DOHH2 (cell line): ENCODE data around the gene LDLRAD4.

Source experiments
- H3F3A ChIP-seq: fragments of 200-600 bp; sonication (generic), shearing (Covaris generic); 2 replicates; pipeline ENCODE4 v1.6.0; 2016; ENCODE audit warnings: antibody characterized with exemption, mild to moderate bottlenecking; ENCODE audit not compliant: control insufficient read depth, insufficient read depth
- H3K27ac ChIP-seq: fragments of 200-600 bp; sonication (generic); 2 replicates; pipeline ENCODE4 v1.5.1; 2014; ENCODE audit warnings: low read depth, mild to moderate bottlenecking, low read length, moderate library complexity
- H3K27me3 ChIP-seq: fragments of 200-600 bp; sonication (generic); 2 replicates; pipeline ENCODE4 v1.6.1; 2014; ENCODE audit warnings: mild to moderate bottlenecking, low read length, mixed read lengths; ENCODE audit not compliant: control insufficient read depth
- H3K36me3 ChIP-seq: fragments of 200-600 bp; sonication (generic); 2 replicates; pipeline ENCODE4 v1.6.1; 2014; ENCODE audit warnings: mild to moderate bottlenecking, low read length, moderate library complexity, mixed read lengths; ENCODE audit not compliant: control insufficient read depth
- H3K4me1 ChIP-seq: fragments of 200-600 bp; sonication (generic); 2 replicates; pipeline ENCODE4 v1.6.1; 2014; ENCODE audit warnings: mild to moderate bottlenecking, low read length, mixed read lengths; ENCODE audit not compliant: control insufficient read depth
- H3K4me2 ChIP-seq: fragments of 200-600 bp; sonication (generic); 2 replicates; pipeline ENCODE4 v1.6.0; 2014; ENCODE audit warnings: mild to moderate bottlenecking, low read length, moderate library complexity
- H3K4me3 ChIP-seq: fragments of 200-600 bp; sonication (generic); 2 replicates; pipeline ENCODE4 v1.5.1; 2014; ENCODE audit warnings: mild to moderate bottlenecking, low read length, mixed read lengths
- H3K79me2 ChIP-seq: fragments of 200-600 bp; sonication (generic); 2 replicates; pipeline ENCODE4 v1.6.1; 2014; ENCODE audit warnings: mild to moderate bottlenecking, low read length, mixed read lengths; ENCODE audit not compliant: control insufficient read depth
- H3K9me2 ChIP-seq: fragments of 200-600 bp; sonication (generic); replicated peaks from 2 replicates; pipeline ENCODE4 v1.6.1; 2014; ENCODE audit warnings: mild to moderate bottlenecking, low read length, mixed read lengths; ENCODE audit not compliant: control insufficient read depth
- H3K9me3 ChIP-seq: fragments of 200-600 bp; sonication (generic); 2 replicates; pipeline ENCODE4 v1.6.1; 2014; ENCODE audit warnings: antibody characterized with exemption, low read length, mixed read lengths; ENCODE audit not compliant: control insufficient read depth, insufficient read depth
- H4K20me1 ChIP-seq: fragments of 200-600 bp; sonication (generic); 2 replicates; pipeline ENCODE4 v1.6.0; 2014; ENCODE audit warnings: low read depth, mild to moderate bottlenecking, antibody characterized with exemption, low read length, moderate library complexity; ENCODE audit not compliant: control insufficient read depth, insufficient read depth
- EZH2phosphoT487 ChIP-seq: fragments of 200-600 bp; sonication (generic); IDR thresholded peaks from 2 replicates; pipeline ENCODE4 v1.6.1; 2017; ENCODE audit warnings: borderline replicate concordance, mild to moderate bottlenecking, antibody characterized with exemption, low read length, moderate library complexity, mixed read lengths
- TF ChIP-seq, protein P1 (sequence below): fragments of 200-600 bp; sonication (generic); IDR thresholded peaks from one replicate; pipeline ENCODE4 v1.5.1; 2014; ENCODE audit warnings: antibody characterized with exemption, mild to moderate bottlenecking, low read depth, low read length; ENCODE audit not compliant: poor library complexity, severe bottlenecking

The LDLRAD4 gene

DNA sequence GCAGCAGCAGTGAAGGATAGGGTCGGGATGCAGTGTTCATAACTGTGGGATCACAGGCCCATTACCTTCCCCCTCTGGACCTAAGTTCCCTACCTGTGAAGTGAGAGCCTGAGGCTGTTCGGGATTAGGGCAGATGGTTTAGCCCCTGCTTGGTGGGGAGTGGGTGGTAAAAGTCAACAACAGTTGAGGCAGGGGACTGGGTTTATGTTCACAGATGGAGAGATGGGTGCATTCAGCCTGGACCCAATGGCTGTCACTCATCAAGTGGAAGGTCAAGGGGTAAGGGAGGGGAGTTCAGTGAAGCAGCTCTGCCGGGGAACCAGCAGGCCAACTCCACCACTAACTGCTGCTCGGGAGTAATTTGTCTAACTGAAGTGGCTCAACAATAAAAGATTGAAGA lies 327.4 kb downstream of the LDLRAD4 start:
- Histone ChIP-seq H3K27me3 (no peaks in the 10 kb centered on the region), H3K9me2 (no peaks in the 10 kb centered on the region), H4K20me1 (no peaks in the 10 kb centered on the region), H3K27ac (no peak overlapping the region), H3F3A (no peaks in the 10 kb centered on the region), H3K4me3 (no peak overlapping the region), H3K79me2 (no peaks in the 10 kb centered on the region), H3K4me1 (peaks cover 21% of the 10 kb centered on the region), H3K36me3 (no peaks in the 10 kb centered on the region), H3K4me2 (no peak overlapping the region), H3K9me3 (peaks cover 19% of the 10 kb centered on the region)
- TF ChIP-seq, protein P1, sequence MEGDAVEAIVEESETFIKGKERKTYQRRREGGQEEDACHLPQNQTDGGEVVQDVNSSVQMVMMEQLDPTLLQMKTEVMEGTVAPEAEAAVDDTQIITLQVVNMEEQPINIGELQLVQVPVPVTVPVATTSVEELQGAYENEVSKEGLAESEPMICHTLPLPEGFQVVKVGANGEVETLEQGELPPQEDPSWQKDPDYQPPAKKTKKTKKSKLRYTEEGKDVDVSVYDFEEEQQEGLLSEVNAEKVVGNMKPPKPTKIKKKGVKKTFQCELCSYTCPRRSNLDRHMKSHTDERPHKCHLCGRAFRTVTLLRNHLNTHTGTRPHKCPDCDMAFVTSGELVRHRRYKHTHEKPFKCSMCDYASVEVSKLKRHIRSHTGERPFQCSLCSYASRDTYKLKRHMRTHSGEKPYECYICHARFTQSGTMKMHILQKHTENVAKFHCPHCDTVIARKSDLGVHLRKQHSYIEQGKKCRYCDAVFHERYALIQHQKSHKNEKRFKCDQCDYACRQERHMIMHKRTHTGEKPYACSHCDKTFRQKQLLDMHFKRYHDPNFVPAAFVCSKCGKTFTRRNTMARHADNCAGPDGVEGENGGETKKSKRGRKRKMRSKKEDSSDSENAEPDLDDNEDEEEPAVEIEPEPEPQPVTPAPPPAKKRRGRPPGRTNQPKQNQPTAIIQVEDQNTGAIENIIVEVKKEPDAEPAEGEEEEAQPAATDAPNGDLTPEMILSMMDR: no peak
- no peak for TF ChIP-seq EZH2phosphoT487

DNA sequence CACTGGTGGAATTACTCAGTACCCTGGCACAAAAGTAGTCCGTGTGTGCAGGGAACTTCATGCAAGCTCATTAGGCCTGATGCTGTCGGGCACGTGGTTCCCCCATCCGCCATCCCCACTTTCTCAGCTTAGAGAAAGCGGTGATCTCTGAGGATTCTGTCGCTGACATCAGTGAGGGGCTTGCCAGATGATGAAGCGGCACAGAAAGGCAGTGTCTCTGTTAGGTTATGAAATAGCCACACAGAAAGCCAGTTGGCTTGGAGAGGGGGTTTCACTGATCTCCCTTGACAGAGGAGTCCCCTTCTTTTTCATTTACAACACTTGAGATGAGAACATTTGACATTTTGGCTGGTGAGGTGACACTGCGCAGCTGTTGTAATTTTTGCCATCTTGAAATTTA lies 328.1 kb downstream of the LDLRAD4 start:
- Histone ChIP-seq H3K9me2 (no peaks in the 10 kb centered on the region), H3K79me2 (no peaks in the 10 kb centered on the region), H3K4me1 (peaks cover 21% of the 10 kb centered on the region), H3K36me3 (no peaks in the 10 kb centered on the region), H4K20me1 (no peaks in the 10 kb centered on the region), H3K27me3 (no peaks in the 10 kb centered on the region), H3K9me3 (peaks cover 19% of the 10 kb centered on the region), H3F3A (no peaks in the 10 kb centered on the region), H3K27ac (no peak overlapping the region), H3K4me3 (no peak overlapping the region), H3K4me2 (no peak overlapping the region)
- TF ChIP-seq, protein P1: no peak
- no peak for TF ChIP-seq EZH2phosphoT487

DNA sequence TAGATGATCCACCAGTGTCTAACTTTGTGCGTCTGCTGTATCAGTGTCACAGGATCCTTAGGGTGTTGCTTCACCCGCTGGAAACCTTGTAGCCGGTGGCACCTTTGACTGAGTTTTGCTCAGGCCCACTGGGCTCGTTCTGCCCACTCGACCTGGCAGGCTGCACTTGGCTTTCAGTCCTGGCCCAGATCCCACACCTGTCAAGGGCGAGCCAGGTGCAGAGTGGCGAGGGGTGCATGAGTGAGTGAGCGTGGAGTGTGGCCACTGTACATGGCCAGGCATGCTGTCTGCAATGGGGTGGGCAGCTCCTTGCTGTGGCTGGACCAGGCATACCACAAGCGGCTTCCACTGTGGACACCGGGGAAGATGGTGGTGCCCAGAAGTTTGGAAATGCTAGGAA lies 328.8 kb downstream of the LDLRAD4 start:
- Histone ChIP-seq H3K4me1 (peaks cover 21% of the 10 kb centered on the region), H3K9me2 (no peaks in the 10 kb centered on the region), H3K36me3 (no peaks in the 10 kb centered on the region), H3K27me3 (no peaks in the 10 kb centered on the region), H3K4me2 (no peak overlapping the region), H3K79me2 (no peaks in the 10 kb centered on the region), H4K20me1 (no peaks in the 10 kb centered on the region), H3K4me3 (no peak overlapping the region), H3F3A (no peaks in the 10 kb centered on the region), H3K27ac (no peak overlapping the region), H3K9me3 (peaks cover 19% of the 10 kb centered on the region)
- TF ChIP-seq, protein P1: no peak
- no peak for TF ChIP-seq EZH2phosphoT487
